Panc1 (cell line): ENCODE results near the gene RIOK2.

Experiments
- POLR2AphosphoS5 ChIP-seq: IDR thresholded peaks from 2 replicates; pipeline ENCODE4 v1.6.1; 2012; ENCODE audit warnings: mild to moderate bottlenecking, low read depth, low read length, moderate library complexity
- SIN3A ChIP-seq: IDR thresholded peaks from 2 replicates; pipeline ENCODE4 v1.6.1; 2012; ENCODE audit warnings: low read depth, mild to moderate bottlenecking, low read length, moderate library complexity, borderline replicate concordance; ENCODE audit not compliant: insufficient read depth
- TCF7L2 ChIP-seq: IDR thresholded peaks from 2 replicates; pipeline ENCODE4 v1.6.1; 2011; ENCODE audit warnings: mild to moderate bottlenecking, low read depth, low read length, inconsistent platforms
- TF ChIP-seq, protein P1 (sequence below): fragments of 450-650 bp; IDR thresholded peaks from 2 replicates; pipeline ENCODE4 v1.5.1; 2017; ENCODE audit warnings: mild to moderate bottlenecking

DNA sequence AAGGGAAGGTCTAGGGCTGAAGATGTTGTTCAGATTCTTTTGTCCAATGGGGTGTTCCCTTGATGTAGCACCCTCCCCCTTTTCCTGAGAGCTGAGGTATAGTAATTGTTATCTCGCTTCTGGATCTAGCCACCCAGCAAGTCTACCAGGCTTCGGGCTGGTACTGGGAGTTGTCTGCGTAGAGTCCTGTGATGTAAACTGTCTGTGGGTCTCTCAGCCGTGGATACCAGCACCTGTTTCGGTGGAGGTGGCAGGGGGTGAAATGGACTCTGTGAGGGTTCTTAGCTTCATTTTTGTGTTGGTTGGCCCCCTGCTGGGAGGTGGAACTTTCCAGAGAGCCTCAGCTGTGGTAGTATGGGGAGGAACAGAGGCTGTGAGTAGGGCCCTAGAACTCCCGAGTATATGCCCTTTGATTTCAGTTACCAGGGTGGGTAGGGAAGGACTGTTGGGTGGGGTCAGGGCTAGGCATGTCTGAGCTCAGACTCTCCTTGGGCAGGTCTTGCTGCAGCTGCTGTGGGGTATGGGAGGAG is 25.2 kb upstream of the RIOK2 start:
- TF ChIP-seq, protein P1, sequence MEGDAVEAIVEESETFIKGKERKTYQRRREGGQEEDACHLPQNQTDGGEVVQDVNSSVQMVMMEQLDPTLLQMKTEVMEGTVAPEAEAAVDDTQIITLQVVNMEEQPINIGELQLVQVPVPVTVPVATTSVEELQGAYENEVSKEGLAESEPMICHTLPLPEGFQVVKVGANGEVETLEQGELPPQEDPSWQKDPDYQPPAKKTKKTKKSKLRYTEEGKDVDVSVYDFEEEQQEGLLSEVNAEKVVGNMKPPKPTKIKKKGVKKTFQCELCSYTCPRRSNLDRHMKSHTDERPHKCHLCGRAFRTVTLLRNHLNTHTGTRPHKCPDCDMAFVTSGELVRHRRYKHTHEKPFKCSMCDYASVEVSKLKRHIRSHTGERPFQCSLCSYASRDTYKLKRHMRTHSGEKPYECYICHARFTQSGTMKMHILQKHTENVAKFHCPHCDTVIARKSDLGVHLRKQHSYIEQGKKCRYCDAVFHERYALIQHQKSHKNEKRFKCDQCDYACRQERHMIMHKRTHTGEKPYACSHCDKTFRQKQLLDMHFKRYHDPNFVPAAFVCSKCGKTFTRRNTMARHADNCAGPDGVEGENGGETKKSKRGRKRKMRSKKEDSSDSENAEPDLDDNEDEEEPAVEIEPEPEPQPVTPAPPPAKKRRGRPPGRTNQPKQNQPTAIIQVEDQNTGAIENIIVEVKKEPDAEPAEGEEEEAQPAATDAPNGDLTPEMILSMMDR, result no peak
- TF ChIP-seq POLR2AphosphoS5, result no peak
- TF ChIP-seq SIN3A, result no peak
- TF ChIP-seq TCF7L2, result no peak
